GM12801 (cell line): ENCODE data around the gene ELOB.

Experiments
- CTCF ChIP-seq: IDR thresholded peaks from one replicate; pipeline ENCODE4 v1.5.1; 2011; ENCODE audit warnings: control low read depth; ENCODE audit not compliant: insufficient read length; ENCODE audit errors: extremely low read depth

Gene ELOB

DNA sequence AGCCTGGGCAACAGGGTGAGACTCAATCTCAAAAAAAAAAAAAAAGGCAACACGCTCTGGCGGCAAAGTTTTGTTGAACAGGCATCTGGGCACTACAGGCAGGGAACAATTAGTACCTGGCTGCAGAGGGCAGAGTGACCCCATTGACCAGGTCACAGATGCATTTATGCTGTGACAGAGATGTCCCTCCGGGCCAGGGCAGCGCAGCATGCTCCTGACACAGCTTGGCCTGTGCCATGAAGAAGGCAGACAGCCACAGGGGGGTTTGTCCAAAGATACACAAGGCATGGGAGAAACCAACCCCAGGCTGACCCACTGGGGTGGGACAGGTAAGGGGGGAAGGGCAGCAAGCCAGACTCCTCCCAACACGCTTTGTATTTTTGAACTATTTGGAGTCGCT, 32.4 kb downstream of the ELOB start:
- no peak for TF ChIP-seq CTCF

GRCh38 chr16:2743007-2743810, 33.9 kb downstream of the ELOB start:
- TF ChIP-seq CTCF: no peak

DNA sequence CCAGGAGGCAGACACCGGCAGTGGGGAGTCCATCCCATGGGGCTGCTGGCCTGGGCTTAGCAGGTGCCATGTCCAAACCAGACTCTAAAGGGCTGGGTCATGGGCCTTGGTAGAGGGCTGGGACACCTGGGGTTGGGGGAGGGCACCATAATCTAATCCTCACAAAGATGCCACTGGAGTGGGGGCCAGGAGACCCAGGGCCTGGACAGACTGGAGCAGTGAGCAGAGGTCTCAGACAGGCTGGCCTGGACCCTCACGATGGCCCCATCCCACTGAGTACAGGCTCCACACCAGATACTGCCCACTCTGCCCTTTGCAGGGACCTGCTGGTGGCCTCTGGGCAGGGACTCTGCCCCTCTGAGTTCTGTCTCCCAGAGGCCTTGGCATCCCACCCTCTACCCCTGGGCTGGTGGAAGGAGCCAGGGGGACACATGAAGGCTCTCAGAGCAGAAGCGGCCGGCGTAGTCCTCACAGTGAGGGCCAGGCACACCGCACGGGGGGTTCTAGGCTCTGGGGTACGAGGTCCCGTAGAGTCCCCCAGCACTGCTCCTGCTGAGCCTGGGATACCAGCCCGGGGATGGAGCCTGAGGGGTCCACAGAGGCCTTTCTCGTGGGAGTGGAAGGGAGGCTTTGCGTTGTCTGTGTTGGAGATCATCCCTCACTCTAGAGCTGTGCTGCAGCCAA, 34.6 kb downstream of the ELOB start:
- TF ChIP-seq CTCF: no peak

DNA sequence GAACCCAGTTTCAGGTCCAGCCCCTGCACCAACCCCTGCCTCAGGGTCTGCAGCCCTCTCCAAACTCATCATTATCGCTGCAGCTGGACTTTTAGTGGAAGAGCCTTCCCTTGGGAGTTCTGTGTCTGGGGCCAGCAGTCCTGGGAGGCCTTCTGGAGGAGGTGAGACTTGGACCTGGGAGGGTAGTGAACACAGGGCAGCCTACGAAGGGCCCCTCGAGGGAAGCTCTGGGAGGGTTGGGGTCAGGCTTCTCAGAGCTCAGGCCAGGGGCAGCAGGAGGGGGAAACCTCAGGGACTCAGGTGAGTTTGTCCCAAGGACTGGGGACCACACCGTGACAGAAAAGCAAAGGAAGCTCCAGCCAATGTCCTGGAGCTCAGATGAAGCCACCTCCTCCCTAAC, 35.9 kb downstream of the ELOB start:
- TF ChIP-seq CTCF: no peak

DNA sequence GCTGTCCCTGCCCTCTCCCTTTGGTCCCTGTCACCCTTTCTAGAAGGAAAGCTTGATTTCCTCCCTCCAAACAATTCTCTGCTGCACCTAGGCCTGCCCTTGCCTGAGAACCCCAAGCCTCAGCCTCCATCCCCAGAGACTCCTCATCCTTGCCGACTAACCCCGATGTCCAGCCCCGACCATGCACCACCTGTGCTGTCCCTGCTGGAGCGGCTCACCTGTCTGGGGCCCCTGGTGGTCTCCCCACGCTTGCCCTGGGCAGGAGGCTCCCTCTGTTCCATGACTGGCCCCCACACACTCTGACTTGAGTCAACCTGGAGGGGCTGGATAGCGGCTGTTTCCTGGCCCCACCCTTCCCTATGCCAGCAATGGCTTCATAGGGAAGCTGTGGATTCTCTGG, 36.6 kb downstream of the ELOB start:
- TF ChIP-seq CTCF: no peak

- TF ChIP-seq CTCF: no peak
Measured at GRCh38 chr16:2739625-2740430, 37.3 kb downstream of the ELOB start.

GRCh38 chr16:2738615-2739014, 38.5 kb downstream of the ELOB start:
- no peak for TF ChIP-seq CTCF
